GM12874 (cell line): ENCODE measurements around the gene TNIK.

Source experiments
- CTCF ChIP-seq: IDR thresholded peaks from 2 replicates; pipeline ENCODE4 v1.5.1; 2011; ENCODE audit warnings: low read depth, mild to moderate bottlenecking, control low read depth, low read length, moderate library complexity; ENCODE audit not compliant: insufficient read depth

TNIK gene

GRCh38 chr3:171391432-171391831 is 68.8 kb downstream of the TNIK start:
- TF ChIP-seq CTCF: no peak

GRCh38 chr3:171390051-171390941 is 69.9 kb downstream of the TNIK start:
- no peak for TF ChIP-seq CTCF

- no peak for TF ChIP-seq CTCF
These were observed 70.7 kb downstream of the TNIK start for GRCh38 chr3:171389491-171389890.

GRCh38 chr3:171388527-171388926 is 71.7 kb downstream of the TNIK start:
- TF ChIP-seq CTCF: no peak

GRCh38 chr3:171387062-171387461 is 73.1 kb downstream of the TNIK start:
- no peak for TF ChIP-seq CTCF

GRCh38 chr3:171385086-171385485 is 75.1 kb downstream of the TNIK start:
- no peak for TF ChIP-seq CTCF

GRCh38 chr3:171384101-171384891 is 75.9 kb downstream of the TNIK start:
- no peak for TF ChIP-seq CTCF
